RWPE1 (cell line): ENCODE results near the gene GGPS1.

ENCODE experiments used
- CTCF ChIA-PET: fragments of 350-600 bp; sonication (Branson Sonifier 250); formaldehyde crosslinking; extraction: SDS; loops from one replicate; lab custom pipeline; 2021; lab: Yijun Ruan, JAX
- POLR2A ChIA-PET: fragments of 400-600 bp; formaldehyde crosslinking; extraction: SDS; loops from one replicate; lab custom pipeline; 2020; ENCODE audit warnings: antibody characterized with exemption; ENCODE audit not compliant: low non-redundant PET; lab: Yijun Ruan, JAX
- DNase-seq: peaks from one replicate; pipeline ENCODE4 v3.0.0; 2012; ENCODE audit warnings: low spot score
- H3K27ac ChIP-seq: fragments of 450-650 bp; 2 replicates; pipeline ENCODE4 v1.5.1; 2017
- CTCF ChIP-seq: fragments of 450-650 bp; conservative IDR thresholded peaks from 2 replicates; pipeline ENCODE4 v1.5.1; 2017; ENCODE audit warnings: low read depth, mild to moderate bottlenecking

GGPS1 gene

GRCh38 chr1:235293322-235293942 lies 34.9 kb upstream of the GGPS1 start:
- no peak for DNase-seq
- H3K27ac ChIP-seq = no peak overlapping the region
- ChIA-PET POLR2A (no interaction called here), CTCF (interaction anchor here (0.5 to 0.6 kb wide), 2 partner anchors 125 to 473 kb away, joined by 3 read pairs; no protein-coding TSS in a partner anchor)
- no peak for TF ChIP-seq CTCF

GRCh38 chr1:235295902-235296350 lies 32.4 kb upstream of the GGPS1 start:
- CTCF ChIA-PET = interaction anchor here (0.6 kb wide), 1 partner anchor 30 kb away, joined by 4 read pairs; no protein-coding TSS in a partner anchor
- POLR2A ChIA-PET = no interaction called here
- DNase-seq = no peak
- no peak overlapping the region for H3K27ac ChIP-seq
- TF ChIP-seq CTCF = no peak

GRCh38 chr1:235296729-235297128 lies 31.6 kb upstream of the GGPS1 start:
- POLR2A ChIA-PET = no interaction called here
- TF ChIP-seq CTCF = no peak
- CTCF ChIA-PET = no interaction called here
- DNase-seq = no peak
- H3K27ac ChIP-seq = no peak overlapping the region

- no peak overlapping the region for H3K27ac ChIP-seq
- POLR2A ChIA-PET = no interaction called here
- TF ChIP-seq CTCF = no peak
- CTCF ChIA-PET = no interaction called here
- DNase-seq = no peak
Measured at GRCh38 chr1:235297579-235297978, 30.8 kb upstream of the GGPS1 start.

- ChIA-PET CTCF (no interaction called here), POLR2A (no interaction called here)
- no peak overlapping the region for H3K27ac ChIP-seq
- TF ChIP-seq CTCF = no peak
- DNase-seq = no peak
Measured at GRCh38 chr1:235298758-235299157, 29.6 kb upstream of the GGPS1 start.

GRCh38 chr1:235299169-235299858 lies 29.1 kb upstream of the GGPS1 start:
- H3K27ac ChIP-seq = no peak overlapping the region
- POLR2A ChIA-PET = no interaction called here
- DNase-seq = no peak
- no peak for TF ChIP-seq CTCF
- CTCF ChIA-PET = interaction anchor here (0.6 to 0.7 kb wide), 2 partner anchors 24 to 156 kb away, joined by 3 read pairs; no protein-coding TSS in a partner anchor
